Hepatocyte (in vitro differentiated cells): Measurements from ENCODE around the gene INCENP.

Experiments
- EZH2 ChIP-seq: fragments of 200-600 bp; sonication (generic); IDR thresholded peaks from 2 replicates; pipeline ENCODE4 v1.6.1; 2016; ENCODE audit warnings: antibody characterized with exemption, mild to moderate bottlenecking, borderline replicate concordance
- EZH2phosphoT487 ChIP-seq: fragments of 200-600 bp; sonication (generic); IDR thresholded peaks from one replicate; pipeline ENCODE4 v1.6.1; 2018; ENCODE audit warnings: antibody characterized with exemption, mild to moderate bottlenecking, low read depth, moderate library complexity; ENCODE audit not compliant: unreplicated experiment, severe bottlenecking
- TF ChIP-seq, protein P1 (sequence below): fragments of 200-600 bp; sonication (generic); IDR thresholded peaks from 2 replicates; pipeline ENCODE4 v1.5.1; 2016; ENCODE audit warnings: antibody characterized with exemption, mild to moderate bottlenecking; ENCODE audit not compliant: poor library complexity

DNA sequence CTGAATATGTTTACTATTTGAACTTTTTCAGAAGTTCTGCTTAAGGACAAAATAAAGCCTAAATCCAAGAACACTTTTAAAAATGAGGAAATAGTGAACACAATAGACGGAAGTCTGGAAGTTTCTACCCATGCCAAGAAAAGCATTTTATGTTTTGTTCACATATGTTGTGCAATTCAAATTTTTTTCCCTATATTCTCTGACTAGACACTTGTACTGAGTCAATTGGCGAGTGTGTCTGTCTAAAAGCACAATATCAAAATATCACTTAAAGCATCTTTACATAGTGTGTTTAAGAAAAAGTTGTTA is 29.2 kb downstream of the INCENP start:
- TF ChIP-seq EZH2 (no peak), EZH2phosphoT487 (no peak)
- TF ChIP-seq, protein P1, sequence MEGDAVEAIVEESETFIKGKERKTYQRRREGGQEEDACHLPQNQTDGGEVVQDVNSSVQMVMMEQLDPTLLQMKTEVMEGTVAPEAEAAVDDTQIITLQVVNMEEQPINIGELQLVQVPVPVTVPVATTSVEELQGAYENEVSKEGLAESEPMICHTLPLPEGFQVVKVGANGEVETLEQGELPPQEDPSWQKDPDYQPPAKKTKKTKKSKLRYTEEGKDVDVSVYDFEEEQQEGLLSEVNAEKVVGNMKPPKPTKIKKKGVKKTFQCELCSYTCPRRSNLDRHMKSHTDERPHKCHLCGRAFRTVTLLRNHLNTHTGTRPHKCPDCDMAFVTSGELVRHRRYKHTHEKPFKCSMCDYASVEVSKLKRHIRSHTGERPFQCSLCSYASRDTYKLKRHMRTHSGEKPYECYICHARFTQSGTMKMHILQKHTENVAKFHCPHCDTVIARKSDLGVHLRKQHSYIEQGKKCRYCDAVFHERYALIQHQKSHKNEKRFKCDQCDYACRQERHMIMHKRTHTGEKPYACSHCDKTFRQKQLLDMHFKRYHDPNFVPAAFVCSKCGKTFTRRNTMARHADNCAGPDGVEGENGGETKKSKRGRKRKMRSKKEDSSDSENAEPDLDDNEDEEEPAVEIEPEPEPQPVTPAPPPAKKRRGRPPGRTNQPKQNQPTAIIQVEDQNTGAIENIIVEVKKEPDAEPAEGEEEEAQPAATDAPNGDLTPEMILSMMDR: no peak
